ENCODE data around the gene LIMS4.
"Not testable (repeated sequence)": the region's sequence is repeated elsewhere in the genome, so short reads cannot be mapped to it uniquely, and the experiment has no call there.

The LIMS4 gene

DNA sequence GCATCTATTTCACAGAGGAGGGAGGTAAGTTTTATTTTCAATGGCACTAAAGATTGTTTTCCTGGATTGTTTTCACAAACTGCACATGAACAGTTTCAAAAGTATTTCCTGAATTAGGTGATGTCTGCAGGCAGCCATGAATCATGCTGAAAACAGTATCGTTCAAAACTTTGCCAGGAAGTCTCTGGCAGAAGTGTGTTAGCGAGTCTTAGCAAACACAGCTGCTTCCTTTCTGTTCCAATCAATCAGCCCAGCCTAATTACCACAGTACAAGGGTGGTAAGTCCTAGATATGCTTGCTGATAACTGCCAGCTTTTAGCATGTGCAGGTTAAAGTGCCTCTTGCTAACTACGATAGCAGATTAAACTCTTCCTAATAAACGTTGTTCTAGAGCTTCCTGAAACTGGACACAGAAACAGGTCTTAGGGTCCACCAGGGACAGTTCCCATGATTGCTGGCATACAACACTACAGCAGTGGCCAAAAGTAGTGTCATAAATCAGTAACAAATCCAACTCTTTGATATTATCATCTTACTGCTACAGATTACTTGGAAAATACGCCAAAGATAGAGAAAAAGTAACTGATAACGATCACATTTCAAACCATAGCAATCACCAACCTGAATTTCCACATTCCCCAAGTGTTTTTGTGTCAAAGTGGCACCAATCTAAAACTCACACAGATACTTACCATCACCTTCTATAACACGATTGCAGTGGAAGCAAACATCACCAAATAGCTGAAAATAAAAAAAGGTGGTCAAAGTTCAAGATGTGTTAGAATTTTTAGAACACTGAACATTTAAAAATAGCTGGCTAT is 23.3 kb downstream of the LIMS4 start:
- DNase-seq: not testable (repeated sequence)

DNA sequence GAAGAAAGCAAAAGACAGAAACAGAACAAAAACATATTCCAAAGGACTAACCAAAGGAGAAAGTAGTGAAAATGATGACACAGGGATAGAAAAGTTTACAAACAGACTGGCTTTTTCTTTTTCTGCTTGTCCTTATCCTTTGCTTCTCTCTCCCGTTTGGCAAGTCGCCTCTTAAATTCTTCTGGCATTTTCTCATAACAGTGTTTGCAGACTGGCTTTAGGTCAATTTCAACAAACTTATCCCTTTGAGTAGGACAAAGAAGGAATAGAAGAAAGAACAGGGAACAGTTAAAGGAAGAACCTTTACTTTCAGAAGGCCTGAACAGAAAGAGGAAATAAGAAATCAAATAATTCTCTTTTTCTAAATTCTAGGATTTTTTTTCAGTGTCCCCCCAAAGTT is 26.0 kb downstream of the LIMS4 start:
- not testable (repeated sequence) for DNase-seq

DNA sequence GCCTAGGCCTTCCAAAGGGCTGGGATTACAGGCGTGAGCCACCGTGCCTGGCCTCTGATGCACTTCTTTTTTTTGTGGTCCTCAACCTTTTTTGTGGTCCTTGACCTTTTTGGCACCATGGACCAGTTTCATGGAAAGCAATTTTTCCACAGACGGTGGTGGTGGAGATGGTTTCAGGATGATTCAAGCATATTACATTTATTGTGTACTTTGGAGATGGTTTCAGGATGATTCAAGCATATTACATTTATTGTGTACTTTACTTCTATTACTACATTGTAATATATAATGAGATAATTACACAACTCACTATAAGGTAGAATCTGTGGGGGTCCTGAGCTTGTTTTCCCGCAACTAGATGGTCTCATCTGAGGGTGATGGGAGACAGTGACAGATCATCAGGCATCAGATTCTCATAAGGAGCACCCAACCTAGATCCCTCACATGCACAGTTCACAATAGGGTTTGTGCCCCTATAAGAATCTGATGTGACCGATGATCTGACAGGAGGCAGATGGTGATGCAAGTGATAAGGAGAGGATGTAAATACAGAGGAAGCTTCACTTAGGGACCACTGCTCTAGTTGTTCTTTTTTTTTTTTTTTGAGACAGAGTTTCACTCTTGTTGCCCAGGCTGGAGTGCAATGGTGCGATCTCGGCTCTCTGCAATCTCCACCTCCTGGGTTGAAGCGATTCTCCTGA is 29.2 kb downstream of the LIMS4 start:
- DNase-seq: not testable (repeated sequence)

DNA sequence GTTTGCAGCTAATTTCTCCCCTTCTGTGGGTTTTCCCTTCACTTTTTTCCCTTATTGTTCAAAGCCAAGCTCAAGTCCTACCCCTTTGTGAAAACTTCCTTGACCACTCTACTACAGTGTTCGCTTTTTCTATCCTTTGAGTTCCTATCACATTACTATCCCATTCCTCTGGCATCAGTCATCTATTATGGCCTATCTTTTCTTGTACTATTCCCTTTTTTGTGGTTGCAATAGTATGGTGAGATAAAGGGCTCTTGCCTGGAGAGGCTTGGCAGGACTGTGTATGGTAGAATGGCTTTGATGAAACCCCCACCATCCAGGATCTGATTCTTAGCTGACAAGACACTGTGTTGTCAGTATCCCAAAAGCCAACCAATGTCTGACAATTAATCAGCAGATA is 30.7 kb downstream of the LIMS4 start:
- not testable (repeated sequence) for DNase-seq

DNA sequence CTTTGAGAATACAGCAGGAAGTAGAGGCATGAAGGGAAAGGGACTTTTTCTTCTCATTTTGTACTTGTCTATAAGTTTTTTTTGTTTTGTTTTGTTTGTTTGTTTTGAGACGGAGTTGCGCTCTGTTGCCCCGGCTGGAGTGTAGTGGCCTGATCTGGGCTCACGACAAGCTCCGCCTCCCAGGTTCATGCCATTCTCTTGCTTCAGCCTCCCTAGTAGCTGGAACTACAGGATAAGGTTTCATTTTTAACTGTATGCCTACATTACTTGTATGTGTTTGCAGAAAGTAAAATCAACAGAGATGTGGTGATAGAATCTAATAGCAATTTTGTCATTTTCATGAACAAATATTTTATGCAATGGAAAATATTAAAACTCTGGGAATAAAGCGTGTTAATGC is 38.1 kb downstream of the LIMS4 start:
- not testable (repeated sequence) for DNase-seq

DNA sequence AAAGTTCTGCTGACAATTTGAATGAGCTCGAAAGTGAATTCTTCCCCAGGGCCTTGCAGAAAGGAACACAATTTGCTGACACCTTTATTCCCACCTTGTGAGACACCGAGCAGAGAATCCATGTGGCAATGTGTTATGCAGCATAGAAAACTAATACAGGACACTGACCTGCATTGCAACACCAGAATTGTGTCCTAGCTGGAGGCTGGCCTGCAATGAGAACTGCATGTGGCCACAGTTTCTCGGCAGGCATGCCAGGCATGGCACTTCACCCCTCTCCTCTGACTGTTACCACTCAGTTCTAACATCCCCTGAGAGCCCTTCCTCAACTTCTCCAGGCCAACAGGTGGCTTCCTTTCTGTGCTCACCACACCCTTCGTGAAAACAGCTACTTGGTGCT is 46.9 kb downstream of the LIMS4 start:
- DNase-seq: not testable (repeated sequence)

DNA sequence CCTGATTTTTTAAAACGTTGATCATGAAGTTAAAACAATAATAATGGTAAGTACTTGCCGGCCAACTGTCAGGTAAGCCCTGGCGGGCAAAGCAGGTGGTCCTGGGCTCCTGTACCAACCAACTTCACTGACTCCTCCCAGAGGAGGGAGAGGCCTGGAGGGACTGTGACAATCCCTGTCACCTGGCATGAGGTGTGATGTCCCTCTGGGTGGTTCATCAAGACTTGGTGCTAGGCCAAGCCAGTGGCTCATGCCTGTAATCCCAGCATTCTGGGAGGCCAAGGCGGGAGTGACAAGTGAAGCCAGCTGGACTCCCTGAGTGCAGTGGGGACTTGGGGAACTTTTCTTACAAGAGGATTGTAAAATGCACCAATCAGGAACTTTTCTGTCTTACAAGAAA is 48.2 kb downstream of the LIMS4 start:
- not testable (repeated sequence) for DNase-seq

DNA sequence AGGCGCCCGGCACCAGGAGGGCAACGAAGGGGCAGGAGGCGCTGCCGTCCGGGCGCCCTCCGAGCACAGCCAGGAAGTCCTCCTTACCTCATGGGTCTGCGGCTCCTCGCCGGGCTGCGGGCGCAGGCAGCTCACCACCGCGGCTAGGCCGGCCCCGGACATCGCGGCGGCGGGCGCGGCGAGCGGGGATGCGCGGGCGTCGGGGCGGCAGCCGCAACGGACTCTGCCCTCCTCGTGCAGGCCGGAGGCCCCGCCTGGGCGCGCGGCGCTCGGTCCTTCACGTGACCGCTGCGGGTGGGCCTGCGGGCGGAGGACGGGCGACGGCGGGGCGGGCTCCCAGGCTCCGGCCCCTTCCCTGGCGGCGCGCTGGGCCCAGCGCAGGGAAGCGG is 49.0 kb downstream of the LIMS4 start:
- not testable (repeated sequence) for DNase-seq

DNA sequence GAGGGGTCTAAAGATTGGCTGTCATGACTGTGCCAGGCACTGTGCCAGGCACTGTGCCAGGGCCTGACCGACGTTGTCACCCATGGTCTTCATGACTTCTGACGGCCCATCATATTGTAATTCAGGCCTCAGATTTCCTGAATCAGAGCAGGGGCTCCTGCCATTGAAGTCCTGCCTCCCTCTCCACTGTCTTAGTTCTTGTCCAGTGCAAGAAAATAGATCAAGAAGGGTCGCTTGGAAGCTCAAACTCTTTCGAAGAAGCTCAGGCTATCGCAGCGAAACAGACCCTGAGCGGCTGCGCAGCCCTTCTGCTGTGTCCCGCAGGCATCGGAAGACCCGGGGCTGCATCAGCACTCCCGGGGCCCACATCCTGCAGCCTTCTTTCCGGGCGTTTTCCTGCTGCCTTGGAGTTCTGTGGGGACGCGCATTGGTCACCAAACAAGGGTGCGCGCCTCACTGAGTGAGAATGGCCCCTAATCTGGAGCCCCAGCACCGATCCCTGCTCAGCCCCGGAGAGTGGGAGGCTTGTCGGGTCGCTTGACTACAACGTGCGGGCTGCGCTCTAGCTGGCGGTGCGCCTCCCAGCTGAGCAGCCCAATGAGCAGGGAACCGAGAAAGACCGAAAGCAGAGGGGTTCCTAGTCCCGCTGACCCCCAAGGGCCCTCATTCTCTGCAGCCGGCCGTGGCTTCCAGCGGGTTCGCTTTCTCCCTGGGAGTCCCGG is 49.6 kb downstream of the LIMS4 start:
- not testable (repeated sequence) for DNase-seq

DNA sequence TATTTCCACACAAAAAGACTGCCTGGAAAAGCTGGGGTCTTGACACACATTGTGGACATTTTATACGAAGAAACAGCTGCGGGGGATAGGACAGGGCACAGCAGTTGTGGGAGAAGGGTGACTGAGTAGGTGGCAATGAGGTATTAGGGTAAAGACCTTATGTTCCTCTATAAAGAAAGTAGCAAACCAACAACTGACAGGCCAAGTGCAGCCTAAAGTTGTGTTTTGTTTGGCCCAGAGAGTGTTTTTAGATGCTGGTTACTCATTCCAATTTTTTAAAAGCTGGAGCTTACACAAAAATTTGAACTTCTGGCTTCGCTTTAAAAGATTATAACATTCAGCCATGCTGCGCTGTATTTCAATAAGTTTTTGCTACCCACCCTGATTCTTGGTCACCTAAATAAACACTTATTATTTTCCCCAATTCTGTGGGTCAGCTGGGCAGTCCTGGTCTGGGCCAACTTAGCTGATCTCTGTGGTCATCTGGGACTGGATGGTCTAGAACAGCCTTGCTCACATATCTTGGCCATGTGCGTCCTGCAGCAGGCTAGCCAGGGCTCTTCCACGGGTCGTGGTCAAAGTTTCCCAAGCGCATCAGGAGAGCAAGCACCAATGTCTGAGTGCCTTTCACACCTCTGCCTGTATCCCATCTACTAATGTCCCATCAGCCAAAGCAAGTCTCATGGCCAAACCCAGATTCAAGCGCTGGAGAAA is 51.8 kb downstream of the LIMS4 start:
- not testable (repeated sequence) for DNase-seq

DNA sequence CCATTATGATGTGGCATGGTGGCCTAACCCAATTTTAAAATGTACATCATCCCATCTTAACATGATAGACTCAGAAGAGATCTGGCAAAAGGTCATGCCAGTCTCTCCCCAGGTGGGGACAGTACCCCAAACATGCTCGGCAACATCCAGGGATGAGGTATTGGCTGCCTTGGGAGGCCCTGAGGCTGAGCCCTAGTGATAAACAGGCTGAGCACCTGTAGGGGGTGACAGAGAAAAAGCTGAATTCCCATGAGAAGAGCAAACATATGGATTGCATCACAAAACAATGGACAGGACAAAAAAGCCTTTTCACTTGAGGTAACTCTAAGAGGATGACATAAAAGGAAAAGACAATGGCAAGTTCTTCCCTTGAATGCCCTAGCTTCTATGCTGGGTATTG is 65.5 kb downstream of the LIMS4 start:
- not testable (repeated sequence) for DNase-seq

DNA sequence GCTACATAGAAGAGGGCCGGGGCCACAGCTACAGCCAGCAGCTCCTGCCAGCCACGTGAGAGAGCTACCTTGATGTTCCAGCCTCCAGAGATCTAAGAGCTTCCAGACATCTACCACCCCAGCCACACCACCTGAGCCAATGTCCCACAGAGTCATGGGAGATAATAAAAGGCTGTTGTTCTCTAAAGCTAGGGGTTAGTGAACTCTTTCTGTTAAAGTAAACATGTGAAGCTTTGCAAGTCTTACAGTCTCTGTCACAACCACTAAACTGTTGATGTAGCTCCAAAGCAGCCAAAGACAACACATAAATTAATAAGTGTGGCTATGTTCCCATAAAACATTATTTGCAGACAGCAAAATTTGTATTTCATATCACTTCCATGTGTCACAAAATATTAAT is 67.6 kb downstream of the LIMS4 start:
- not testable (repeated sequence) for DNase-seq

DNA sequence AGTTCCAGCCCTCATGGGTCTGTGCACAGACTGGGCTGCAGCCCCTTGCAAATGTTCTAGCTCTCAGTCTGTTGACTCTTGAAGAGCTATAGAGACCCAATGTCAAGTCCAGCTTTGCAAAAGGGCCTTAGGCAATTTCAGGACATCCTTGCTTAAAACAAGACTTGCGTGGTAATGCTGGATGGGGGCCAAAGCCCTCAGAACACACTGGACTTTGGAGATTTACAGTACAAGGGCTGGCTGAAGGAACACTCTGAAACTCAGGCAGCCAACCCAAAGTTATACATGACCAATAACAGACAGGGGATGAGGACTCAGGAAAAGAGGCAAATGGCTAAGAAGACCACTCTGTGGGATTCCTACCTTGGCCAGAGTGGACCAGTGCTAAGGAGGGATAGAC is 68.4 kb downstream of the LIMS4 start:
- not testable (repeated sequence) for DNase-seq

DNA sequence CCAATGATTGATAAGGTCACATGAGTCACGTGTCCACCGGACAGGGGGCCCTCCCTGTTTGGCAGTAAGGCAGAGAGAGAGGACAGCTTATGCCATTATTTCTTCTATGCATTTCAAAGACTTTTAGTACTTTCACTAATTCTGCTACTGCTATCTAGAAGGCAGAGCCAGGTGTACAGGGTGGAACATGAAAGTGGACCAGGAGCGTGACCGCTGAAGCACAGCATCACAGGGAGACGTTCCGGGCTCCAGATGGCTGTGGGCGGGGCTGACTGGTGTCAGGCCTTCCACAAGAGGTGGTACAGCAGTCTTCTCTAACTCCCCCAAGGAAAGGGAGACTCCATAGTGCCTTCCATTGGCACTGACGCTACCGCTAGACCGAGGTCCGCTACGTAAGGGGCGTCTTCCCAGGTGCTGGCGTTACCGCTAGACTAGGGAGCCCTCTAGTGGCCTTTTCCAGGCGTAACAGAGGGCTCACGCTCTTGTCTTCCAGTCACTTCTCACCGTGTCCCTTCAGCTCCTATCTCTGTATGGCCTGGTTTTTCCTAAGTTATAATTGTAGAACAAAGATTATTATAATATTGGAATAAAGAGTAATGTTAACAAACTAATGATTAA is 71.5 kb downstream of the LIMS4 start:
- DNase-seq: not testable (repeated sequence)

DNA sequence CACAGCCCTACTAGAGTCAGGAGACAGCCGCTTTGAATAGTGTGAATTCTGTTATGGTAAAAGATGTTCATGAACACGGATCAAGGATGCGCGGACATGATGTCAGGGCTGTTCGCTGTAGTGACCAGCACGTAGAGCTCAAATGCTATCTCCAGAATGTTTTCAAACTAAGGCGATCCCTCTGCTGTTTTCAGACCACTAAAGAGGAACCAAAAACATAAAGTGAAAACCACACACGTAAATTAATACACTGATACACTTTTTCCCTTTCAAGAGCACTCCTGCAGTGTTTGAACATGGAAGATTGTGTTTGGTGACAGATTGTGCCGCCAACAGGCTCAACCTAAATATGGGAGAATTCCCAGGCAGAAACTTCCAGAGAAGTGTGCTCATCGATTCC is 73.2 kb downstream of the LIMS4 start:
- not testable (repeated sequence) for DNase-seq

DNA sequence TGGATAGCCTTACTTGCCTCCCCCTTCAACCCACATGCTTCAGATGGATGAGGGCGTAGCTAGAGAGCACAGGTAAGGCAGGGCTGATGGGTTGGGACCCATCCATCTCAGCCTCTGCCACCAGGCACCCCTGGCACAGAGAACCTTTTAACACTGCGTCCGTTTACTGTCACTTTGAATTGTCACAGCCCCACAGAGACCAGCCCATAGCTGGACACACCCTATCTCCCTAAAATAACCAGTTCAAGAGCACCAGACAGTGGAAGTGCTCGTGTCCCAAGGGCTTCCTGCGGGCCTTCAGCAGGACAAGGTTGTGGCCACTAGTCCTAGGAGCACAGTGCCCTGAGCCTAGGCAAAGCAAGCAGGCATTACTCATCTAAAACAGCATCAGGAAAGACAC is 76.6 kb downstream of the LIMS4 start:
- not testable (repeated sequence) for DNase-seq

All from NCI-H146 (cell line).